ENCODE results near the gene SUSD3. TPM values are rescaled to one million over a fixed set of nuclear protein-coding genes. Genes with fewer than 3 reads are reported as not detected.

The SUSD3 gene
- total RNA-seq, 1 experiment from 2014 or later = 2.2 TPM

GRCh38 chr9:93108291-93109041 lies 50.0 kb downstream of the SUSD3 start:
- H3K27me3 ChIP-seq (replicated peaks; ENCODE audit: control insufficient read depth, insufficient read depth, low read length) = no peaks in the 10 kb centered on the region
- peaks cover 10% of the 10 kb centered on the region for H3K9me3 Mint-ChIP-seq (ENCODE audit: unreplicated experiment)
- no peak for DNase-seq
- no peaks in the 10 kb centered on the region for H3K9me3 ChIP-seq
- H3K4me3 ChIP-seq (ENCODE audit: low read depth, low read length) = no peak overlapping the region
- H3K36me3 ChIP-seq (ENCODE audit: control insufficient read depth, insufficient read depth, low read length) = no peaks in the 10 kb centered on the region
- H3K4me1 ChIP-seq = no peaks in the 10 kb centered on the region
- POLR2A ChIA-PET = no interaction called here
- no peak overlapping the region for H3K27ac Mint-ChIP-seq (ENCODE audit: unreplicated experiment)
- no peak overlapping the region for H3K4me3 Mint-ChIP-seq (ENCODE audit: unreplicated experiment)
- TF ChIP-seq, protein P1, sequence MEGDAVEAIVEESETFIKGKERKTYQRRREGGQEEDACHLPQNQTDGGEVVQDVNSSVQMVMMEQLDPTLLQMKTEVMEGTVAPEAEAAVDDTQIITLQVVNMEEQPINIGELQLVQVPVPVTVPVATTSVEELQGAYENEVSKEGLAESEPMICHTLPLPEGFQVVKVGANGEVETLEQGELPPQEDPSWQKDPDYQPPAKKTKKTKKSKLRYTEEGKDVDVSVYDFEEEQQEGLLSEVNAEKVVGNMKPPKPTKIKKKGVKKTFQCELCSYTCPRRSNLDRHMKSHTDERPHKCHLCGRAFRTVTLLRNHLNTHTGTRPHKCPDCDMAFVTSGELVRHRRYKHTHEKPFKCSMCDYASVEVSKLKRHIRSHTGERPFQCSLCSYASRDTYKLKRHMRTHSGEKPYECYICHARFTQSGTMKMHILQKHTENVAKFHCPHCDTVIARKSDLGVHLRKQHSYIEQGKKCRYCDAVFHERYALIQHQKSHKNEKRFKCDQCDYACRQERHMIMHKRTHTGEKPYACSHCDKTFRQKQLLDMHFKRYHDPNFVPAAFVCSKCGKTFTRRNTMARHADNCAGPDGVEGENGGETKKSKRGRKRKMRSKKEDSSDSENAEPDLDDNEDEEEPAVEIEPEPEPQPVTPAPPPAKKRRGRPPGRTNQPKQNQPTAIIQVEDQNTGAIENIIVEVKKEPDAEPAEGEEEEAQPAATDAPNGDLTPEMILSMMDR (IDR thresholded peaks at IDR 0.05; ENCODE audit: insufficient read depth in 1 of 2, low read depth in 1 of 2, low read length in 1 of 2, severe bottlenecking in 1 of 2, unreplicated experiment in 1 of 2) = no peak
- H3K27me3 Mint-ChIP-seq (ENCODE audit: insufficient read depth, unreplicated experiment) = no peaks in the 10 kb centered on the region
- H3K36me3 Mint-ChIP-seq (ENCODE audit: insufficient read depth, unreplicated experiment) = no peaks in the 10 kb centered on the region
- intact Hi-C loops (cut with micrococcal nuclease; ENCODE audit: unreplicated experiment) = loop anchor here (1.0 kb wide), 1 partner anchor 197 kb away; no protein-coding TSS in a partner anchor
- no peaks in the 10 kb centered on the region for H3K4me1 Mint-ChIP-seq (ENCODE audit: low read depth, unreplicated experiment)
- no TSS peak for BruUV-seq (replicated peaks)
- CTCF ChIA-PET = interaction anchor here (0.7 to 0.9 kb wide), 4 partner anchors 13 to 150 kb away, joined by 3 to 7 read pairs (median 4); partner anchors contain the start of gene NINJ1

GRCh38 chr9:93110311-93110855 lies 51.9 kb downstream of the SUSD3 start:
- Mint-ChIP-seq H3K27ac (ENCODE audit: unreplicated experiment) (peak overlapping the region; percentile 3), H3K4me3 (ENCODE audit: unreplicated experiment) (no peak overlapping the region), H3K27me3 (ENCODE audit: insufficient read depth, unreplicated experiment) (no peaks in the 10 kb centered on the region), H3K36me3 (ENCODE audit: insufficient read depth, unreplicated experiment) (no peaks in the 10 kb centered on the region), H3K9me3 (ENCODE audit: unreplicated experiment) (no peaks in the 10 kb centered on the region), H3K4me1 (ENCODE audit: low read depth, unreplicated experiment) (no peaks in the 10 kb centered on the region)
- no peak for DNase-seq
- ChIA-PET CTCF (no interaction called here), POLR2A (no interaction called here)
- H3K9me3 ChIP-seq = no peaks in the 10 kb centered on the region
- H3K4me1 ChIP-seq = no peaks in the 10 kb centered on the region
- no TSS peak for BruUV-seq (replicated peaks)
- intact Hi-C loops (cut with micrococcal nuclease; ENCODE audit: unreplicated experiment) = no loop called here
- TF ChIP-seq, protein P1 (IDR thresholded peaks at IDR 0.05; ENCODE audit: insufficient read depth in 1 of 2, low read depth in 1 of 2, low read length in 1 of 2, severe bottlenecking in 1 of 2, unreplicated experiment in 1 of 2) = no peak
- no peaks in the 10 kb centered on the region for H3K36me3 ChIP-seq (ENCODE audit: control insufficient read depth, insufficient read depth, low read length)
- H3K27me3 ChIP-seq (replicated peaks; ENCODE audit: control insufficient read depth, insufficient read depth, low read length) = no peaks in the 10 kb centered on the region
- no peak overlapping the region for H3K4me3 ChIP-seq (ENCODE audit: low read depth, low read length)

GRCh38 chr9:93111001-93111370 lies 52.5 kb downstream of the SUSD3 start:
- no TSS peak for BruUV-seq (replicated peaks)
- H3K36me3 ChIP-seq (ENCODE audit: control insufficient read depth, insufficient read depth, low read length) = no peaks in the 10 kb centered on the region
- POLR2A ChIA-PET = no interaction called here

More at GRCh38 chr9:93111001-93111370, 52.5 kb downstream of the SUSD3 start:
- TF ChIP-seq, protein P1 (IDR thresholded peaks at IDR 0.05; ENCODE audit: insufficient read depth in 1 of 2, low read depth in 1 of 2, low read length in 1 of 2, severe bottlenecking in 1 of 2, unreplicated experiment in 1 of 2) = no peak
- Mint-ChIP-seq H3K4me1 (ENCODE audit: low read depth, unreplicated experiment) (no peaks in the 10 kb centered on the region), H3K27ac (ENCODE audit: unreplicated experiment) (peak overlapping the region; percentile 3), H3K9me3 (ENCODE audit: unreplicated experiment) (no peaks in the 10 kb centered on the region), H3K4me3 (ENCODE audit: unreplicated experiment) (no peak overlapping the region), H3K36me3 (ENCODE audit: insufficient read depth, unreplicated experiment) (no peaks in the 10 kb centered on the region), H3K27me3 (ENCODE audit: insufficient read depth, unreplicated experiment) (no peaks in the 10 kb centered on the region)
- Histone ChIP-seq H3K27me3 (replicated peaks; ENCODE audit: control insufficient read depth, insufficient read depth, low read length) (no peaks in the 10 kb centered on the region), H3K4me3 (ENCODE audit: low read depth, low read length) (no peak overlapping the region), H3K9me3 (no peaks in the 10 kb centered on the region), H3K4me1 (no peaks in the 10 kb centered on the region)
- no peak for DNase-seq
- CTCF ChIA-PET = no interaction called here
- intact Hi-C loops (cut with micrococcal nuclease; ENCODE audit: unreplicated experiment) = no loop called here
